NB4 (cell line): ENCODE data around the gene MPZL3.

Source experiments
- CTCF ChIP-seq: IDR thresholded peaks from one replicate; pipeline ENCODE4 v1.5.1; 2012; ENCODE audit warnings: low read depth, low read length
- POLR2A ChIP-seq: IDR thresholded peaks from 2 replicates; pipeline ENCODE4 v1.6.1; 2011; ENCODE audit warnings: mild to moderate bottlenecking; ENCODE audit not compliant: insufficient read length; ENCODE audit errors: extremely low read depth

GRCh38 chr11:118211006-118211405 is 41.2 kb downstream of the MPZL3 start:
- TF ChIP-seq CTCF (no peak), POLR2A (no peak)
